ENCODE results near the gene FARP1.

DNA sequence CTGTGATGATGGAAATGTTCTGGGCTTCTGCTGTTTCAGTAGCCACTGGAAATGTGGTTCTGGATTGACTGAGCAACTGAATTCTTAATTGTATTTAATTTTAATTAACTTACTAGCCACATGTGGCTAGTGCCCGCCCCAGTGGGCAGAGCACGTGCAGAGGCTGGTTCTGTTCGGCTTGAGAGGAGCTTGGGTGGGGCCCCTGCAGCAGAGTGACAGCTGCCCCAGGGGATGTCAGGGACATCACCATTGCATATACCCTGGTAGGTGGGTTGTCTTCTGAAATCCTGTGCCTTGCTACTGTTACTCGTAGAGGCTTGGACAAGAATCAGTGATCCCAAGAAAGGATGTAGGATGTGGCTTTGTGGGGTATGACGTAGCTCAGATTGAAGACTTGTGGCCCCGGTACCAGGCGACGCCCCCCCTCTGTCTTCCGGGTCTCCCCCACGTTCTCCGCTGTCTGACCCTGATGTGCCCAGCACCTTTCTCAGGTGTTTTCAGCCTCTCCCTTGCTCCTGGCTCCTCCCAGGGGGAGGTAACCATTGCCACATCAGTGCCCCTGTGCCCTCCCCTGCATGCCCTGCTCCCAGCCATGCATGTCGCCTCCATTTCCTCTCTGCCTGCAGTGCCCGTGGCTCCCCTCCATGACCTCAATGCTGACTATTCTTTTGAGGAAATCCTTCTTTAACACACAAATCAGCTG, 136.7 kb downstream of the FARP1 start:
- TF ChIP-seq, protein P1, sequence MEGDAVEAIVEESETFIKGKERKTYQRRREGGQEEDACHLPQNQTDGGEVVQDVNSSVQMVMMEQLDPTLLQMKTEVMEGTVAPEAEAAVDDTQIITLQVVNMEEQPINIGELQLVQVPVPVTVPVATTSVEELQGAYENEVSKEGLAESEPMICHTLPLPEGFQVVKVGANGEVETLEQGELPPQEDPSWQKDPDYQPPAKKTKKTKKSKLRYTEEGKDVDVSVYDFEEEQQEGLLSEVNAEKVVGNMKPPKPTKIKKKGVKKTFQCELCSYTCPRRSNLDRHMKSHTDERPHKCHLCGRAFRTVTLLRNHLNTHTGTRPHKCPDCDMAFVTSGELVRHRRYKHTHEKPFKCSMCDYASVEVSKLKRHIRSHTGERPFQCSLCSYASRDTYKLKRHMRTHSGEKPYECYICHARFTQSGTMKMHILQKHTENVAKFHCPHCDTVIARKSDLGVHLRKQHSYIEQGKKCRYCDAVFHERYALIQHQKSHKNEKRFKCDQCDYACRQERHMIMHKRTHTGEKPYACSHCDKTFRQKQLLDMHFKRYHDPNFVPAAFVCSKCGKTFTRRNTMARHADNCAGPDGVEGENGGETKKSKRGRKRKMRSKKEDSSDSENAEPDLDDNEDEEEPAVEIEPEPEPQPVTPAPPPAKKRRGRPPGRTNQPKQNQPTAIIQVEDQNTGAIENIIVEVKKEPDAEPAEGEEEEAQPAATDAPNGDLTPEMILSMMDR (IDR thresholded peaks at IDR 0.05), result no peak
- TF ChIP-seq POLR2A (IDR thresholded peaks at IDR 0.05), result no peak
